SH-SY5Y (cell line): Measurements from ENCODE around the gene RAD21L1.

ENCODE experiments used
- GATA2 ChIP-seq: IDR thresholded peaks from 2 replicates; pipeline ENCODE4 v1.6.1; 2011; ENCODE audit warnings: mild to moderate bottlenecking, low read depth, low read length
- GATA3 ChIP-seq: IDR thresholded peaks from 2 replicates; pipeline ENCODE4 v1.6.1; 2011; ENCODE audit warnings: low read depth, mild to moderate bottlenecking, low read length, moderate library complexity

DNA sequence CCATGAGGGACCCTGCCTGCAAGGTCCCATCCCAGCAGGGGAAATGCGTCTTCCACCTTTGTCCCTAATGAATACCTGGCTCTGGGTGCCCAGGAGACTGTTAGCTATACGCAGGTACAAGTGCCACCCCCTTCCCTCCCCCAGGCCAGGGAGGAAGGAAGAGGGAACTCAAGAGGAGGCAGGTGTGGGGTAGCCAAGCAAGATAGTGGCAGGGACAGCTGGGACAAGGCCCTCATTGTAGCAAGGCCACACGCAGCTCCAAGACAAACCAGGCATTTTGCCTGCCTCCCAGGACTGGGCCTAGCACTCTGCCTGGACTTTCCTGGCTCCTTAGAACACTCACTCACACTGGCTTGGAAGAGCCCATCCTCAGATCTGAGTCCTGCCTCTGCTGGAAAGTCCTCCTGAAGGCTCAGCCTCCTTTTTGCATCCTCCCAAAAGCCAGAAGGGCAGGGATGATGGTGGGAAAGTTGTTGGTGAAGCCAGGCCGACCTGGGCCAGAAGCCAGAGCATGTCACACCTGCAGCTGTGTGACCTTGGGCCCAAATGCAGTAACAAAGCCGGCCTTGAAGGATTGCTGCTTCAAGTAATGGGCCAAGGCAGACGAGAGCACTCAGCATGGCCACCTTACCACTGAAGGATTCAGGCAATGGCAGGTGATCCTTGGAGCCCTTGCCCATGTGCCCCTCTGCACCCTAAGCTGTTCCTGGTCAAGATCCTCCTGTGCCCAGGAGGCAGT lies 68.0 kb downstream of the RAD21L1 start:
- TF ChIP-seq GATA3 (no peak), GATA2 (no peak)
